DOHH2 (cell line): Measurements from ENCODE around the gene NOL4L.

Experiments used
- H3F3A ChIP-seq: fragments of 200-600 bp; sonication (generic), shearing (Covaris generic); 2 replicates; pipeline ENCODE4 v1.6.0; 2016; ENCODE audit warnings: antibody characterized with exemption, mild to moderate bottlenecking; ENCODE audit not compliant: control insufficient read depth, insufficient read depth
- H3K27ac ChIP-seq: fragments of 200-600 bp; sonication (generic); 2 replicates; pipeline ENCODE4 v1.5.1; 2014; ENCODE audit warnings: low read depth, mild to moderate bottlenecking, low read length, moderate library complexity
- H3K27me3 ChIP-seq: fragments of 200-600 bp; sonication (generic); 2 replicates; pipeline ENCODE4 v1.6.1; 2014; ENCODE audit warnings: mild to moderate bottlenecking, low read length, mixed read lengths; ENCODE audit not compliant: control insufficient read depth
- H3K36me3 ChIP-seq: fragments of 200-600 bp; sonication (generic); 2 replicates; pipeline ENCODE4 v1.6.1; 2014; ENCODE audit warnings: mild to moderate bottlenecking, low read length, moderate library complexity, mixed read lengths; ENCODE audit not compliant: control insufficient read depth
- H3K4me1 ChIP-seq: fragments of 200-600 bp; sonication (generic); 2 replicates; pipeline ENCODE4 v1.6.1; 2014; ENCODE audit warnings: mild to moderate bottlenecking, low read length, mixed read lengths; ENCODE audit not compliant: control insufficient read depth
- H3K4me2 ChIP-seq: fragments of 200-600 bp; sonication (generic); 2 replicates; pipeline ENCODE4 v1.6.0; 2014; ENCODE audit warnings: mild to moderate bottlenecking, low read length, moderate library complexity
- H3K4me3 ChIP-seq: fragments of 200-600 bp; sonication (generic); 2 replicates; pipeline ENCODE4 v1.5.1; 2014; ENCODE audit warnings: mild to moderate bottlenecking, low read length, mixed read lengths
- H3K79me2 ChIP-seq: fragments of 200-600 bp; sonication (generic); 2 replicates; pipeline ENCODE4 v1.6.1; 2014; ENCODE audit warnings: mild to moderate bottlenecking, low read length, mixed read lengths; ENCODE audit not compliant: control insufficient read depth
- H3K9me2 ChIP-seq: fragments of 200-600 bp; sonication (generic); replicated peaks from 2 replicates; pipeline ENCODE4 v1.6.1; 2014; ENCODE audit warnings: mild to moderate bottlenecking, low read length, mixed read lengths; ENCODE audit not compliant: control insufficient read depth
- H3K9me3 ChIP-seq: fragments of 200-600 bp; sonication (generic); 2 replicates; pipeline ENCODE4 v1.6.1; 2014; ENCODE audit warnings: antibody characterized with exemption, low read length, mixed read lengths; ENCODE audit not compliant: control insufficient read depth, insufficient read depth
- H4K20me1 ChIP-seq: fragments of 200-600 bp; sonication (generic); 2 replicates; pipeline ENCODE4 v1.6.0; 2014; ENCODE audit warnings: low read depth, mild to moderate bottlenecking, antibody characterized with exemption, low read length, moderate library complexity; ENCODE audit not compliant: control insufficient read depth, insufficient read depth
- CTCF ChIP-seq: fragments of 200-600 bp; sonication (generic); IDR thresholded peaks from one replicate; pipeline ENCODE4 v1.5.1; 2014; ENCODE audit warnings: antibody characterized with exemption, mild to moderate bottlenecking, low read depth, low read length; ENCODE audit not compliant: poor library complexity, severe bottlenecking
- EZH2phosphoT487 ChIP-seq: fragments of 200-600 bp; sonication (generic); IDR thresholded peaks from 2 replicates; pipeline ENCODE4 v1.6.1; 2017; ENCODE audit warnings: borderline replicate concordance, mild to moderate bottlenecking, antibody characterized with exemption, low read length, moderate library complexity, mixed read lengths

Gene NOL4L

DNA sequence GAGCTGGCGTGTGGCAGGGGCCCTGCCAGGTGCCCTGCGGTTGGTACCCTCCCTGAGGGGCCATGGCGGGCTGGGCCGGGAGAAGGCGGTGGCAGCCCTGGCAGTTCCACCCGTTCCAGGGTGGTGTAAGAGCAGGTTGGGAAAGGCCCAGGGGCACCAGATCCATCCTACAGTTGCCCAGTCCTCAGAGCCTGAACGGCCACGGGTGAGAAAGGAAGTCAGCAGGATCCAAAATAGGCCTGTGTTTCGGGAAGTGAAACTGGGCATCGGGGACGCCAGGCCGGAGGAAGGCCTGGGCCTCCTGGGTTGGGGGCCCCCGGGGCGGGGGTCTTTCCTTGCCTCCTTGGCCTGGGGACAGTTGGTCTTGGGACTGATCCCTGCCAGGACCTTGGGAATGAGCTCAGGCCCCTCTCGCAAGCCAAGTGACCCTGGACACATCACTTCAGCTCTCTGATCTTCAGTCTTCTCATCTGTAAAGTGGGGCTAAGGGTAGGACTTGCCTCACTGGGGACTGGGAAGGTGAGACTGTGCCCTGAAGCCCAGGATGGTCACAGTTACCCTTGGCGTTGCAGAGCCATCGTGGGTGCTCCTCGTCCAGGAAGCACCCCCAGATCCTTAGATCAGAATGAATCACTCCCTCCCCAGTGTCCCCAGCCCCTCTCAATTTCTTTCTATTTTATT is 18.1 kb upstream of the NOL4L start:
- no peaks in the 10 kb centered on the region for H3K9me2 ChIP-seq
- peaks cover 20% of the 10 kb centered on the region for H3K4me1 ChIP-seq
- H3K79me2 ChIP-seq, result no peaks in the 10 kb centered on the region
- peak overlapping the region; percentile 91 for H3K4me2 ChIP-seq
- TF ChIP-seq EZH2phosphoT487, result no peak
- TF ChIP-seq CTCF, result no peak
- H3K4me3 ChIP-seq, result peak overlapping the region; percentile 55
- no peaks in the 10 kb centered on the region for H3F3A ChIP-seq
- H3K27ac ChIP-seq, result peak overlapping the region; percentile 8; the same call in 1 of the 2 replicates
- peaks cover 4% of the 10 kb centered on the region; the same call in 1 of the 2 replicates for H3K27me3 ChIP-seq
- H3K9me3 ChIP-seq, result no peaks in the 10 kb centered on the region
- H4K20me1 ChIP-seq, result no peaks in the 10 kb centered on the region
- no peaks in the 10 kb centered on the region for H3K36me3 ChIP-seq

DNA sequence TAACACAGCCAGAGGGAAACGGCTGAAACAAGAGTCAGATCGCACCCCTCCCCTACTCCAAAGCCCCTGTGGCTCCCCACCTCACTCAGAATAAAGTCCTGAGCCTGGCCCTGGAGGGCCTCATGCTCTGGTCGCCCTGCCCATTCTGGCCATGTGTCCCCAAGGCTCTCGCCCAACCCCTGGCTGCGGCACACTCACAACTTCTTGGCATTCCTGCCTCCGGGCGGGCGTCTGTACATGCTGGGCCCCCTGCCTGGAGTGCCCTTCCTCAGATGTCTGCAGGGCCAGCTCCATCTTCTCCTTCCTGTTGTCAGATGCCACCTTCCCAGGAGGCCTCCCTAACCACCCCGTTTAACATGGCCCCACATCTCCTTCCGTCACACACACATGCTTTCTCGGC is 17.1 kb upstream of the NOL4L start:
- H3K9me2 ChIP-seq, result no peaks in the 10 kb centered on the region
- H3K9me3 ChIP-seq, result no peaks in the 10 kb centered on the region
- H3K4me2 ChIP-seq, result peak overlapping the region; percentile 91
- peaks cover 20% of the 10 kb centered on the region for H3K4me1 ChIP-seq
- TF ChIP-seq EZH2phosphoT487 (no peak), CTCF (no peak)
- H4K20me1 ChIP-seq, result no peaks in the 10 kb centered on the region
- no peak overlapping the region for H3K27ac ChIP-seq
- no peak overlapping the region for H3K4me3 ChIP-seq
- H3K79me2 ChIP-seq, result no peaks in the 10 kb centered on the region
- no peaks in the 10 kb centered on the region for H3K36me3 ChIP-seq
- H3F3A ChIP-seq, result no peaks in the 10 kb centered on the region
- peaks cover 4% of the 10 kb centered on the region; the same call in 1 of the 2 replicates for H3K27me3 ChIP-seq

DNA sequence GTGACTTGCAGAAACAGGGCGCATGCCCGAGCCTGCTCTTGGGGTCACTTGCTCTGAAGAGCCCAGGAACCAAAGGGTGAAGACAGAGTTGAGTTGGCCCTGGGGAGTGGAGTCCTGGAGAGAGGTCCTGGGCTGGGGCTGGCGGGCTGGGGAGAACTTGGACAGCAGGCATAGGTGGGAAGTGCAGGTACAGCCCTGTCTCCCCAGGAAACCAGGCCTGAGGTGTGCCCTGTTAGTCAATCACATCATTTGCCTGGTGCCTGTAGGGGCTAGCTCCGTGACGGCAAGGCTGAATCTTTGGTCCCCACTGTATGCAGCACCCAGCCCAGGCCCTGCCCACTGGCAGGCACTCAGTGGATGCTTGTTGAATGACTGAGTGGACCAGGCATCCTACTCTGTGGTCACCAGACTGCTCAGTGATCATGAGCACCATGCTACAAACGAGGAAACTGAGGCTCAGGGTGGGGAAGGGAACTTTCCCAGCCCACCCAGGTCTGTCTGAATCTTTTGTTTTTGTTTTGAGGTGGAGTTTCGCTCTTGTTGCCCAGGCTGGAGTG is 15.6 kb upstream of the NOL4L start:
- TF ChIP-seq EZH2phosphoT487 (no peak), CTCF (no peak)
- Histone ChIP-seq H3K4me1 (peaks cover 20% of the 10 kb centered on the region), H3K27ac (no peak overlapping the region), H3K4me3 (no peak overlapping the region), H3F3A (no peaks in the 10 kb centered on the region), H3K79me2 (no peaks in the 10 kb centered on the region), H3K9me3 (no peaks in the 10 kb centered on the region), H3K27me3 (no peaks in the 10 kb centered on the region), H3K9me2 (no peaks in the 10 kb centered on the region), H3K36me3 (no peaks in the 10 kb centered on the region), H4K20me1 (no peaks in the 10 kb centered on the region), H3K4me2 (no peak overlapping the region)
